Activated naive CD8-positive, alpha-beta T cell (primary cell): Measurements from ENCODE around the gene HOXC9.
A peak's percentile ranks its signal among the peaks of the same experiment; 100 is the strongest.

Experiments used
- H3K27ac Mint-ChIP-seq: one replicate; pipeline ENCODE4 v1.8.0; 2021; ENCODE audit warnings: mixed read lengths
- H3K27me3 Mint-ChIP-seq: one replicate; pipeline ENCODE4 v1.8.0; 2021; ENCODE audit warnings: mixed read lengths
- H3K36me3 Mint-ChIP-seq: one replicate; pipeline ENCODE4 v1.8.0; 2021; ENCODE audit warnings: mixed read lengths
- H3K4me1 Mint-ChIP-seq: one replicate; pipeline ENCODE4 v1.8.0; 2021; ENCODE audit warnings: low read depth, mixed read lengths
- H3K4me3 Mint-ChIP-seq: one replicate; pipeline ENCODE4 v1.8.0; 2021; ENCODE audit warnings: mild to moderate bottlenecking, mixed read lengths
- H3K9me3 Mint-ChIP-seq: one replicate; pipeline ENCODE4 v1.8.0; 2021; ENCODE audit warnings: low read depth, mixed read lengths

The HOXC9 gene

GRCh38 chr12:54005853-54006558 lies 6.0 kb downstream of the HOXC9 start:
- no peaks in the 10 kb centered on the region for H3K36me3 Mint-ChIP-seq
- H3K4me1 Mint-ChIP-seq, result peaks cover 23% of the 10 kb centered on the region
- peaks cover 48% of the 10 kb centered on the region for H3K27me3 Mint-ChIP-seq
- no peak overlapping the region for H3K27ac Mint-ChIP-seq
- peak overlapping the region; percentile 85 for H3K4me3 Mint-ChIP-seq
- H3K9me3 Mint-ChIP-seq, result no peaks in the 10 kb centered on the region

GRCh38 chr12:54006559-54007220 lies 6.7 kb downstream of the HOXC9 start:
- H3K4me3 Mint-ChIP-seq, result peak overlapping the region; percentile 85
- H3K27ac Mint-ChIP-seq, result no peak overlapping the region
- peaks cover 29% of the 10 kb centered on the region for H3K4me1 Mint-ChIP-seq

GRCh38 chr12:54007538-54008259 lies 7.7 kb downstream of the HOXC9 start:
- H3K27ac Mint-ChIP-seq, result no peak overlapping the region
- peaks cover 26% of the 10 kb centered on the region for H3K4me1 Mint-ChIP-seq
- peaks cover 53% of the 10 kb centered on the region for H3K27me3 Mint-ChIP-seq
- no peak overlapping the region for H3K4me3 Mint-ChIP-seq
- no peaks in the 10 kb centered on the region for H3K36me3 Mint-ChIP-seq
- H3K9me3 Mint-ChIP-seq, result no peaks in the 10 kb centered on the region

More at GRCh38 chr12:54006559-54007220, 6.7 kb downstream of the HOXC9 start:
- Mint-ChIP-seq H3K27me3 (peaks cover 55% of the 10 kb centered on the region), H3K36me3 (no peaks in the 10 kb centered on the region), H3K9me3 (no peaks in the 10 kb centered on the region)

- Mint-ChIP-seq H3K4me1 (peaks cover 26% of the 10 kb centered on the region), H3K27me3 (peaks cover 53% of the 10 kb centered on the region), H3K36me3 (no peaks in the 10 kb centered on the region), H3K9me3 (no peaks in the 10 kb centered on the region), H3K4me3 (no peak overlapping the region), H3K27ac (no peak overlapping the region)
Observed at GRCh38 chr12:54008260-54008552, 8.2 kb downstream of the HOXC9 start.

GRCh38 chr12:54009171-54010052 lies 9.5 kb downstream of the HOXC9 start:
- H3K4me1 Mint-ChIP-seq, result peaks cover 26% of the 10 kb centered on the region
- H3K36me3 Mint-ChIP-seq, result no peaks in the 10 kb centered on the region
- peaks cover 49% of the 10 kb centered on the region for H3K27me3 Mint-ChIP-seq
- H3K4me3 Mint-ChIP-seq, result peak overlapping the region; percentile 80
- H3K9me3 Mint-ChIP-seq, result no peaks in the 10 kb centered on the region
- H3K27ac Mint-ChIP-seq, result peak overlapping the region; percentile 22

- peaks cover 30% of the 10 kb centered on the region for H3K4me1 Mint-ChIP-seq
- H3K36me3 Mint-ChIP-seq, result no peaks in the 10 kb centered on the region
- H3K27ac Mint-ChIP-seq, result no peak overlapping the region
- no peaks in the 10 kb centered on the region for H3K9me3 Mint-ChIP-seq
- peak overlapping the region; percentile 42 for H3K4me3 Mint-ChIP-seq
- peaks cover 54% of the 10 kb centered on the region for H3K27me3 Mint-ChIP-seq
Observed at GRCh38 chr12:54010053-54010971, 10.4 kb downstream of the HOXC9 start.

GRCh38 chr12:54010972-54011664 lies 11.2 kb downstream of the HOXC9 start:
- Mint-ChIP-seq H3K27ac (no peak overlapping the region), H3K27me3 (peaks cover 49% of the 10 kb centered on the region), H3K4me1 (peaks cover 27% of the 10 kb centered on the region), H3K9me3 (no peaks in the 10 kb centered on the region), H3K4me3 (peak overlapping the region; percentile 60), H3K36me3 (no peaks in the 10 kb centered on the region)

- H3K4me1 Mint-ChIP-seq, result peaks cover 23% of the 10 kb centered on the region
- H3K27me3 Mint-ChIP-seq, result peaks cover 46% of the 10 kb centered on the region
- no peaks in the 10 kb centered on the region for H3K9me3 Mint-ChIP-seq
- no peaks in the 10 kb centered on the region for H3K36me3 Mint-ChIP-seq
- no peak overlapping the region for H3K27ac Mint-ChIP-seq
- H3K4me3 Mint-ChIP-seq, result peak overlapping the region; percentile 48
Observed at GRCh38 chr12:54011665-54012532, 11.9 kb downstream of the HOXC9 start.

- Mint-ChIP-seq H3K27ac (no peak overlapping the region), H3K36me3 (no peaks in the 10 kb centered on the region), H3K9me3 (no peaks in the 10 kb centered on the region), H3K4me1 (peaks cover 29% of the 10 kb centered on the region), H3K27me3 (peaks cover 43% of the 10 kb centered on the region), H3K4me3 (no peak overlapping the region)
Observed at GRCh38 chr12:54012631-54013409, 12.9 kb downstream of the HOXC9 start.

GRCh38 chr12:54014377-54015017 lies 14.5 kb downstream of the HOXC9 start:
- no peaks in the 10 kb centered on the region for H3K9me3 Mint-ChIP-seq
- H3K4me3 Mint-ChIP-seq, result peak overlapping the region; percentile 13
- peaks cover 40% of the 10 kb centered on the region for H3K27me3 Mint-ChIP-seq
- H3K27ac Mint-ChIP-seq, result no peak overlapping the region
- peaks cover 28% of the 10 kb centered on the region for H3K4me1 Mint-ChIP-seq
- no peaks in the 10 kb centered on the region for H3K36me3 Mint-ChIP-seq

- Mint-ChIP-seq H3K4me1 (peaks cover 27% of the 10 kb centered on the region), H3K4me3 (peak overlapping the region; percentile 13), H3K9me3 (no peaks in the 10 kb centered on the region), H3K27me3 (peaks cover 36% of the 10 kb centered on the region), H3K36me3 (no peaks in the 10 kb centered on the region), H3K27ac (peak overlapping the region; percentile 64)
Observed at GRCh38 chr12:54015018-54015931, 15.3 kb downstream of the HOXC9 start.
